Endothelial cell of umbilical vein (primary cell): Measurements from ENCODE around the gene FAM234B. TPM values are rescaled to one million over a fixed set of nuclear protein-coding genes. Genes with fewer than 3 reads are reported as not detected.
"Not testable (repeated sequence)": the region's sequence is repeated elsewhere in the genome, so short reads cannot be mapped to it uniquely, and the experiment has no call there.

Source experiments
- BruUV-seq: library from RNA; stranded (reverse); fragments of 400-500 nt; replicated peaks from 2 replicates; lab custom pipeline; 2021; lab: Mats Ljungman, UMichigan
- CTCF ChIA-PET: fragments of 300-600, 350-600 bp; sonication (Branson Sonifier 250); formaldehyde crosslinking; loops from one replicate; lab custom pipeline; 2021; ENCODE audit warnings: antibody characterized with exemption, inconsistent platforms; lab: Charles Lee
- POLR2A ChIA-PET: fragments of 300-600, 350-600 bp; sonication (Branson Sonifier 250); formaldehyde crosslinking; loops from one replicate; lab custom pipeline; 2021; ENCODE audit warnings: antibody characterized with exemption, inconsistent platforms; lab: Charles Lee
- DNase-seq: peaks from one replicate; pipeline ENCODE4 v3.0.0-alpha.2; 2011; ENCODE audit warnings: low read depth, low spot score
- FAIRE-seq: peaks from 2 replicates; lab custom pipeline; 2011; peaks lifted over from hg19 to GRCh38; lab: Jason Lieb, UNC
- H2AFZ ChIP-seq: 2 replicates; pipeline ENCODE4 v1.6.0; 2012; ENCODE audit warnings: low read depth, low read length, control low read depth, inconsistent platforms
- H3K27ac ChIP-seq: 2 replicates; pipeline ENCODE4 v1.5.1; 2011; ENCODE audit warnings: low read depth, mild to moderate bottlenecking, control low read depth, low read length, moderate library complexity; ENCODE audit not compliant: insufficient read depth
- H3K27me3 ChIP-seq, 2 experiments: 2 replicates each; pipeline versions ENCODE4 v1.6.0 to v1.6.1; 2011; ENCODE audit warnings: low read length in 2 of 2, mixed read lengths in 1 of 2; ENCODE audit not compliant: control insufficient read depth in 2 of 2, insufficient read depth in 2 of 2
- H3K36me3 ChIP-seq, 2 experiments: 2 replicates in 1 of 2; 3 replicates in 1 of 2; pipeline ENCODE4 v1.5.1; 2011; ENCODE audit warnings: low read length in 2 of 2, mild to moderate bottlenecking in 1 of 2, moderate library complexity in 1 of 2; ENCODE audit not compliant: control insufficient read depth in 2 of 2, insufficient read depth in 2 of 2; ENCODE audit errors: extremely low read depth in 1 of 2
- H3K4me1 ChIP-seq: 3 replicates; pipeline ENCODE4 v1.5.1; 2011; ENCODE audit warnings: mild to moderate bottlenecking, low read length; ENCODE audit not compliant: control insufficient read depth, insufficient read depth; ENCODE audit errors: extremely low read depth
- H3K4me2 ChIP-seq: 2 replicates; pipeline ENCODE4 v1.6.1; 2011; ENCODE audit warnings: low read length, control low read depth, mixed read lengths; ENCODE audit not compliant: insufficient read depth
- H3K4me3 ChIP-seq, 3 experiments: fragments of 200-600 bp in 1 of 3; sonication (generic), shearing (Covaris generic) in 1 of 3; replicated peaks in 1 of 3; 2 replicates each; pipeline ENCODE4 v1.5.1; 2011 to 2016; ENCODE audit warnings: control low read depth in 3 of 3, low read length in 3 of 3, mild to moderate bottlenecking in 2 of 3, inconsistent platforms in 1 of 3, low read depth in 1 of 3, moderate library complexity in 1 of 3; ENCODE audit not compliant: insufficient read depth in 1 of 3
- H3K79me2 ChIP-seq: 2 replicates; pipeline ENCODE4 v1.6.0; 2012; ENCODE audit warnings: low read length, inconsistent platforms; ENCODE audit not compliant: control insufficient read depth, insufficient read depth
- H3K9ac ChIP-seq: replicated peaks from 2 replicates; pipeline ENCODE3; 2011; ENCODE audit warnings: low read length, control low read depth; ENCODE audit not compliant: insufficient read depth; ENCODE audit errors: extremely low read depth
- H3K9me1 ChIP-seq: replicated peaks from 3 replicates; pipeline ENCODE4 v1.6.0; 2011; ENCODE audit warnings: mild to moderate bottlenecking, low read length; ENCODE audit not compliant: control insufficient read depth, insufficient read depth; ENCODE audit errors: extremely low read depth
- H3K9me3 ChIP-seq: replicated peaks from 2 replicates; pipeline ENCODE4 v1.5.1; 2012; ENCODE audit warnings: low read length, inconsistent platforms; ENCODE audit not compliant: control insufficient read depth, insufficient read depth
- H4K20me1 ChIP-seq: replicated peaks from 2 replicates; pipeline ENCODE3; 2011; ENCODE audit warnings: mild to moderate bottlenecking, low read length; ENCODE audit not compliant: control insufficient read depth, insufficient read depth; ENCODE audit errors: extremely low read depth
- FOS ChIP-seq: IDR thresholded peaks from 2 replicates; pipeline ENCODE4 v1.6.1; 2011; ENCODE audit warnings: mild to moderate bottlenecking, low read length, moderate library complexity, borderline replicate concordance; ENCODE audit not compliant: insufficient read depth
- JUN ChIP-seq: IDR thresholded peaks from 2 replicates; pipeline ENCODE4 v1.6.1; 2011; ENCODE audit warnings: borderline replicate concordance, low read depth; ENCODE audit not compliant: insufficient read length, insufficient read depth
- POLR2AphosphoS5 ChIP-seq: IDR thresholded peaks from 2 replicates; pipeline ENCODE4 v1.6.1; 2012; ENCODE audit warnings: low read depth, mild to moderate bottlenecking, control low read depth, low read length, moderate library complexity; ENCODE audit not compliant: insufficient read depth
- dilution Hi-C: fragments of 300-500 bp; cut with MboI; formaldehyde crosslinking; loops from one replicate; pipeline ENCODE4 v1.15.0; 2019; ENCODE audit warnings: low sequenced_read_pairs; ENCODE audit not compliant: extremely low pct_ligation_motif_present
- intact Hi-C: fragments of 100-400 bp; cut with micrococcal nuclease; formaldehyde crosslinking; loops from one replicate; pipeline ENCODE4 v1.10.0; 2022
- polyA plus RNA-seq, 4 experiments: library from polyadenylated mRNA; depleted of rRNA in 3 of 4; stranded (reverse) in 3 of 4; unstranded in 1 of 4; fragments of >200 nt; gene quantifications; 2 replicates each; pipeline versions ENCODE4 v1.2.1 to v1.2.3, GENCODE V29; 2011 to 2012; ENCODE audit warnings: missing spikeins in 1 of 4
- total RNA-seq: library from RNA; stranded (reverse); gene quantifications from 2 replicates; pipeline ENCODE4 v1.2.3, GENCODE V29; 2021

Gene FAM234B
- total and polyA plus RNA-seq, 2 donors (not counting 3 experiments of a cell fraction or from before 2014, with no cell fraction given): 4.9 to 13.2 TPM

DNA sequence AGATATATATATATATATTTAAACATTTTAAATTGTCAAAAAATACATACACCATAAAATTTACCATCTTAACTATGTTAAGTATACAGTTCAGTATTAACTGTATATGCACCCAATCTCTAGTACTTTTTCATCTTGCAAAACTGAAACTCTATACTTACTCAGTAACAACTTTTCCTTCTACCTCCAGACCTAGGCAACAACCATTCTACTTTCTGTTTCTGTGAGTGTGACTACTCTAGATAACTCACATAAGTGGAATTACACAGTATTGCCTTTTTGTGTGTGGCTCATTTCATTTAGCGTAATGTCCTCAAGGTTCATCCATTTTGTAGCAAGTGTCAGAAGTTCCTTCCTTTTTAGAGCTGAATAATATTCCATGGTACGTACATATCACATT lies 8.2 kb downstream of the FAM234B start:
- FAIRE-seq: no peak
- H3K36me3 ChIP-seq: peaks cover 0 to 6% of the 10 kb centered on the region in 2 experiments
- H2AFZ ChIP-seq: no peak overlapping the region
- CTCF ChIA-PET: interaction anchor here (1.5 kb wide), 1 partner anchor 27 kb away, joined by 3 read pairs; no protein-coding TSS in a partner anchor
- TF ChIP-seq POLR2AphosphoS5 (no peak), JUN (no peak), FOS (no peak)
- no peaks in the 10 kb centered on the region for H3K9me1 ChIP-seq
- H3K9me3 ChIP-seq: no peaks in the 10 kb centered on the region
- intact Hi-C loops (no loop called here), dilution Hi-C loops (no loop called here)
- no peak overlapping the region for H3K4me2 ChIP-seq
- H4K20me1 ChIP-seq: no peaks in the 10 kb centered on the region
- no TSS peak for BruUV-seq
- POLR2A ChIA-PET: no interaction called here
- no peak for DNase-seq
- no peaks in the 10 kb centered on the region for H3K27me3 ChIP-seq
- no peaks in the 10 kb centered on the region for H3K79me2 ChIP-seq
- H3K27ac ChIP-seq: no peak overlapping the region
- peaks cover 7% of the 10 kb centered on the region for H3K4me1 ChIP-seq
- H3K4me3 ChIP-seq: no peak overlapping the region
- H3K9ac ChIP-seq: no peak overlapping the region

DNA sequence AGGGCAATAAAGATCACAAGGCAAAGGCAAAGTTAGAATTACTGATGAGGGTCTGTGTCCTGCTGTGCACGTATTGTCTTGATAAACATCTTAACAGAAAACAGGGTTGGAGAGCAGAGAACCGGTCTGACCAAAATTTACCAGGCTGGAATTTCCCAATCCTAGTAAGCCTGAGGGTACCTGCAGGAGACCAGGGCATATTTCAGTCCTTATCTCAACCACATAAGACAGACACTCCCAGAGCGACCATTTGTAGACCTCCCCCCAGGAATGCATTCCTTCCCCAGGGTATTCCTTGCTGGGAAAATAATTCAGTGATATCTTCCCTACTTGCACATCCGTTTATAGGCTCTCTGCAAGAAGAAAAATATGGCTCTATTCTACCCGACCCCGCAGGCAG lies 9.4 kb downstream of the FAM234B start:
- H2AFZ ChIP-seq, H3K27ac ChIP-seq, POLR2A ChIA-PET, H3K4me3 ChIP-seq, CTCF ChIA-PET, H4K20me1 ChIP-seq, intact Hi-C loops, H3K9me1 ChIP-seq, dilution Hi-C loops, H3K4me2 ChIP-seq, H3K4me1 ChIP-seq, FAIRE-seq, H3K36me3 ChIP-seq, DNase-seq, H3K79me2 ChIP-seq, H3K9me3 ChIP-seq, H3K27me3 ChIP-seq, BruUV-seq, H3K9ac ChIP-seq: not testable (repeated sequence)
